Measurements from ENCODE around the gene GNG7.
A peak's percentile ranks its signal among the peaks of the same experiment; 100 is the strongest.

GNG7 gene

DNA sequence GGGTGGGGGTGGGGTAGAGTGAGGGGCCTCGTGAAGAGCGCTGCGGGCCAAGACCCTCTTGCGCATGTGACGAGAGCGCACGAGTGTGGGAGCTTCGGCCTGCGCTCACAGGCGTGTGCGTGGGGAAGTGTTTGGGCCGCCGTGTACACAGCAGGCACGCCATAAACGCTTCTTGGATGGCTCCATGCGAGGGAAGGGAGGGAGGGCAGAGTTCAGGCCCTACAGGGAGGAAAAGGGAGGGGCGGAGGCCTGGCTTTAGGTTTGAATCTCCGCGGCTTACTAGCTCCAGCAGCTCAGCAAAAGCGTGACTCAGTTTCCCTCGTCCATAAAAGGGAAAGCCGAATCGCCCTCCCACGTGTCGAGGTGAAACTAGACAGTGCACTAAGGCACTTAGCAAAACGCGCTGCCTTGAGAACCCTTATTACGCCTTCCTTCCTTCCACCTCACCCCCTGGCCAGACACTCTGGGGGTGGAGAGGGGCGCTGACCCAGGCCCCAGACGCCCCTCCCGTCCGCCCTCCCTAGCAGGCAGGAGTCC, 214.0 kb downstream of the GNG7 start:
- peaks cover 0 to 10% of the 10 kb centered on the region in 2 donors for H3K9me3 ChIP-seq (replicated peaks in 1 of 2; ENCODE audit: control insufficient read depth in 2 of 2, insufficient read depth in 1 of 2, low read depth in 1 of 2, low read length in 2 of 2)
- H4K91ac ChIP-seq (ENCODE audit: low read depth, low read length, poor library complexity) = no peak overlapping the region
- no peak overlapping the region for H2BK5ac ChIP-seq (ENCODE audit: low read length)
- no CpG with 5 or more reads among the region's 32 CpGs for WGBS, 2 donors (ENCODE audit: extremely low coverage in 2 of 2, insufficient read length in 2 of 2, insufficient replicate concordance in 1 of 2)
- peak overlapping the region; percentile 97 for H2BK120ac ChIP-seq (ENCODE audit: low read depth, low read length)
- peak overlapping the region; percentile 90 for H2AK5ac ChIP-seq (ENCODE audit: low read depth, low read length)
- H3K4me3 ChIP-seq (ENCODE audit: low read length in 2 of 2) = no peak overlapping the region
- H3K23ac ChIP-seq (ENCODE audit: low read depth, low read length, poor library complexity) = peak overlapping the region; percentile 3
- peak overlapping the region; percentile 94 for H3K18ac ChIP-seq (ENCODE audit: low read length)
- H4K8ac ChIP-seq (ENCODE audit: low read depth, low read length) = peak overlapping the region; percentile 65
- peaks cover 4 to 55% (median 30%) of the 10 kb centered on the region in 3 experiments for H3K27me3 ChIP-seq (ENCODE audit: control insufficient read depth in 3 of 3, insufficient read depth in 3 of 3, low read depth in 1 of 3, low read length in 3 of 3)
- peak overlapping the region; percentile 8 for H3K14ac ChIP-seq (ENCODE audit: low read length)
- H2AFZ ChIP-seq (ENCODE audit: low read length) = no peak overlapping the region
- no peaks in the 10 kb centered on the region for H3K79me1 ChIP-seq (ENCODE audit: low read depth, low read length)
- H3K9ac ChIP-seq (ENCODE audit: low read depth, low read length, poor library complexity) = no peak overlapping the region
- no peak overlapping the region for H2BK12ac ChIP-seq (ENCODE audit: low read length)
- no peaks in the 10 kb centered on the region for H3K36me3 ChIP-seq (replicated peaks in 1 of 2; ENCODE audit: control insufficient read depth in 2 of 2, insufficient read depth in 2 of 2, low read length in 2 of 2)
- H3K27ac ChIP-seq (replicated peaks; ENCODE audit: low read length) = no peak overlapping the region
- no peak overlapping the region for H3K4ac ChIP-seq (ENCODE audit: low read length)
- H3K4me1 ChIP-seq (ENCODE audit: control insufficient read depth in 2 of 2, insufficient read depth in 1 of 2, low read depth in 1 of 2, low read length in 2 of 2) = peaks cover 0 to 7% of the 10 kb centered on the region in 2 donors
- peak overlapping the region; percentile 57 for H3K4me2 ChIP-seq (ENCODE audit: insufficient read depth, low read length, poor library complexity, severe bottlenecking)
- DNase-seq (ENCODE audit: low spot score) = no peak
- peak overlapping the region; percentile 58 for H2BK15ac ChIP-seq (ENCODE audit: low read length)

GRCh38 chr19:2487842-2488241, 214.7 kb downstream of the GNG7 start:
- Histone ChIP-seq H2BK5ac (ENCODE audit: low read length) (no peak overlapping the region), H3K9me3 (replicated peaks in 1 of 2; ENCODE audit: control insufficient read depth in 2 of 2, insufficient read depth in 1 of 2, low read depth in 1 of 2, low read length in 2 of 2) (peaks cover 0 to 11% of the 10 kb centered on the region in 2 donors), H2AK5ac (ENCODE audit: low read depth, low read length) (peak overlapping the region; percentile 90), H4K91ac (ENCODE audit: low read depth, low read length, poor library complexity) (no peak overlapping the region), H3K4me2 (ENCODE audit: insufficient read depth, low read length, poor library complexity, severe bottlenecking) (no peak overlapping the region), H3K9ac (ENCODE audit: low read depth, low read length, poor library complexity) (no peak overlapping the region), H3K4ac (ENCODE audit: low read length) (no peak overlapping the region), H2BK15ac (ENCODE audit: low read length) (peak overlapping the region; percentile 58), H3K14ac (ENCODE audit: low read length) (no peak overlapping the region), H3K4me3 (ENCODE audit: low read length in 2 of 2) (no peak overlapping the region), H4K8ac (ENCODE audit: low read depth, low read length) (no peak overlapping the region), H3K27ac (replicated peaks; ENCODE audit: low read length) (no peak overlapping the region), H3K27me3 (ENCODE audit: control insufficient read depth in 3 of 3, insufficient read depth in 3 of 3, low read depth in 1 of 3, low read length in 3 of 3) (peaks cover 4 to 50% (median 29%) of the 10 kb centered on the region in 3 experiments), H3K79me1 (ENCODE audit: low read depth, low read length) (no peaks in the 10 kb centered on the region), H3K23ac (ENCODE audit: low read depth, low read length, poor library complexity) (peak overlapping the region; percentile 73), H2BK120ac (ENCODE audit: low read depth, low read length) (peak overlapping the region; percentile 97), H3K18ac (ENCODE audit: low read length) (peak overlapping the region; percentile 70), H2BK12ac (ENCODE audit: low read length) (no peak overlapping the region), H3K36me3 (replicated peaks in 1 of 2; ENCODE audit: control insufficient read depth in 2 of 2, insufficient read depth in 2 of 2, low read length in 2 of 2) (no peaks in the 10 kb centered on the region), H2AFZ (ENCODE audit: low read length) (no peak overlapping the region), H3K4me1 (ENCODE audit: control insufficient read depth in 2 of 2, insufficient read depth in 1 of 2, low read depth in 1 of 2, low read length in 2 of 2) (peaks cover 0 to 5% of the 10 kb centered on the region in 2 donors)
- DNase-seq (ENCODE audit: low spot score) = no peak
- WGBS, 2 donors (ENCODE audit: extremely low coverage in 2 of 2, insufficient read length in 2 of 2, insufficient replicate concordance in 1 of 2) = no CpG with 5 or more reads among the region's 15 CpGs

DNA sequence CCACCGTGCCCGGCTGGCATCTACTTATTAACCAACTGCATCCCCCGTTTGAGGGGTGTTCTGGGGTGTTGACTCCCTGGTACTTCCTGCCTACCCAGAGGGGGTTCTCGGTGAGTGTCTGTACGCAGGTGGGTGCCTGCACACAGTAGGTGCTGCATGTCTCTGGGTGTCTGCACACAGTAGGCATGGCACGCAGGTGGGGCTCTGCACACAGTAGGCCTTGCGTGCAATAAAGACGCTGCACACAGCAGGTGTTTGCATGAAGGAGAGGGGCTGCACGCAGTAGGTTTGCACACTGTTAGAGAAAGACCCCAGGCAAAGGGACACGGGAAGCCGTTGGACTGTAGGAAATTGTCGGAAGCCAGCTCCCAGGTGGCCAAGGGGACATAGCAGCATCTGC, 215.4 kb downstream of the GNG7 start:
- no peak overlapping the region for H4K91ac ChIP-seq (ENCODE audit: low read depth, low read length, poor library complexity)
- no peak overlapping the region for H3K9ac ChIP-seq (ENCODE audit: low read depth, low read length, poor library complexity)
- WGBS, 2 donors (ENCODE audit: extremely low coverage in 2 of 2, insufficient read length in 2 of 2, insufficient replicate concordance in 1 of 2) = no CpG with 5 or more reads among the region's 12 CpGs

GRCh38 chr19:2485428-2485827, 217.1 kb downstream of the GNG7 start:
- H2AK5ac ChIP-seq (ENCODE audit: low read depth, low read length) = no peak overlapping the region
- H2BK5ac ChIP-seq (ENCODE audit: low read length) = no peak overlapping the region

More for the DNA sequence above, 215.4 kb downstream of the GNG7 start:
- peaks cover 4 to 45% (median 28%) of the 10 kb centered on the region in 3 experiments for H3K27me3 ChIP-seq (ENCODE audit: control insufficient read depth in 3 of 3, insufficient read depth in 3 of 3, low read depth in 1 of 3, low read length in 3 of 3)
- no peaks in the 10 kb centered on the region for H3K79me1 ChIP-seq (ENCODE audit: low read depth, low read length)
- DNase-seq (ENCODE audit: low spot score) = no peak
- H2AFZ ChIP-seq (ENCODE audit: low read length) = no peak overlapping the region
- no peak overlapping the region for H2BK120ac ChIP-seq (ENCODE audit: low read depth, low read length)
- no peak overlapping the region for H4K8ac ChIP-seq (ENCODE audit: low read depth, low read length)
- peak overlapping the region; percentile 2 for H3K18ac ChIP-seq (ENCODE audit: low read length)
- H2BK15ac ChIP-seq (ENCODE audit: low read length) = no peak overlapping the region
- peaks cover 0 to 15% of the 10 kb centered on the region in 2 donors for H3K9me3 ChIP-seq (replicated peaks in 1 of 2; ENCODE audit: control insufficient read depth in 2 of 2, insufficient read depth in 1 of 2, low read depth in 1 of 2, low read length in 2 of 2)
- no peak overlapping the region for H3K14ac ChIP-seq (ENCODE audit: low read length)
- H2BK12ac ChIP-seq (ENCODE audit: low read length) = no peak overlapping the region
- H3K36me3 ChIP-seq (replicated peaks in 1 of 2; ENCODE audit: control insufficient read depth in 2 of 2, insufficient read depth in 2 of 2, low read length in 2 of 2) = no peaks in the 10 kb centered on the region
- peaks cover 0 to 4% of the 10 kb centered on the region in 2 donors for H3K4me1 ChIP-seq (ENCODE audit: control insufficient read depth in 2 of 2, insufficient read depth in 1 of 2, low read depth in 1 of 2, low read length in 2 of 2)
- peak overlapping the region; percentile 27 for H2AK5ac ChIP-seq (ENCODE audit: low read depth, low read length)
- no peak overlapping the region for H2BK5ac ChIP-seq (ENCODE audit: low read length)
- H3K23ac ChIP-seq (ENCODE audit: low read depth, low read length, poor library complexity) = peak overlapping the region; percentile 62
- H3K4ac ChIP-seq (ENCODE audit: low read length) = no peak overlapping the region
- H3K4me2 ChIP-seq (ENCODE audit: insufficient read depth, low read length, poor library complexity, severe bottlenecking) = no peak overlapping the region
- peak overlapping the region in 1 of 2 donors; percentile 69 for H3K4me3 ChIP-seq (ENCODE audit: low read length in 2 of 2)
- no peak overlapping the region for H3K27ac ChIP-seq (replicated peaks; ENCODE audit: low read length)

More at GRCh38 chr19:2485428-2485827, 217.1 kb downstream of the GNG7 start:
- H4K91ac ChIP-seq (ENCODE audit: low read depth, low read length, poor library complexity) = no peak overlapping the region
- H3K23ac ChIP-seq (ENCODE audit: low read depth, low read length, poor library complexity) = no peak overlapping the region
- H4K8ac ChIP-seq (ENCODE audit: low read depth, low read length) = no peak overlapping the region
- H3K9ac ChIP-seq (ENCODE audit: low read depth, low read length, poor library complexity) = no peak overlapping the region
- no peak overlapping the region for H2BK120ac ChIP-seq (ENCODE audit: low read depth, low read length)
- no peak overlapping the region for H3K4ac ChIP-seq (ENCODE audit: low read length)
- no peaks in the 10 kb centered on the region for H3K36me3 ChIP-seq (replicated peaks in 1 of 2; ENCODE audit: control insufficient read depth in 2 of 2, insufficient read depth in 2 of 2, low read length in 2 of 2)
- H3K27me3 ChIP-seq (ENCODE audit: control insufficient read depth in 3 of 3, insufficient read depth in 3 of 3, low read depth in 1 of 3, low read length in 3 of 3) = peaks cover 4 to 32% (median 28%) of the 10 kb centered on the region in 3 experiments
- H3K27ac ChIP-seq (replicated peaks; ENCODE audit: low read length) = no peak overlapping the region
- no peak overlapping the region for H3K14ac ChIP-seq (ENCODE audit: low read length)
- WGBS, 2 donors (ENCODE audit: extremely low coverage in 2 of 2, insufficient read length in 2 of 2, insufficient replicate concordance in 1 of 2) = no CpG with 5 or more reads among the region's 8 CpGs
- no peak overlapping the region for H3K18ac ChIP-seq (ENCODE audit: low read length)
- DNase-seq (ENCODE audit: low spot score) = no peak
- H3K4me1 ChIP-seq (ENCODE audit: control insufficient read depth in 2 of 2, insufficient read depth in 1 of 2, low read depth in 1 of 2, low read length in 2 of 2) = peaks cover 0 to 4% of the 10 kb centered on the region in 2 donors
- H3K9me3 ChIP-seq (replicated peaks in 1 of 2; ENCODE audit: control insufficient read depth in 2 of 2, insufficient read depth in 1 of 2, low read depth in 1 of 2, low read length in 2 of 2) = peaks cover 0 to 17% of the 10 kb centered on the region in 2 donors
- H2BK15ac ChIP-seq (ENCODE audit: low read length) = no peak overlapping the region
- no peak overlapping the region for H2AFZ ChIP-seq (ENCODE audit: low read length)
- H3K4me2 ChIP-seq (ENCODE audit: insufficient read depth, low read length, poor library complexity, severe bottlenecking) = no peak overlapping the region
- no peak overlapping the region for H2BK12ac ChIP-seq (ENCODE audit: low read length)
- H3K4me3 ChIP-seq (ENCODE audit: low read length in 2 of 2) = no peak overlapping the region
- no peaks in the 10 kb centered on the region for H3K79me1 ChIP-seq (ENCODE audit: low read depth, low read length)

All from neuronal stem cell (in vitro differentiated cells).